Right lobe of liver (tissue), 6 donors: ENCODE data around the gene PRKCB. TPM values are rescaled to one million over a fixed set of nuclear protein-coding genes. Genes with fewer than 3 reads are reported as not detected.

Source experiments
- ATAC-seq, 4 donors: fragments of 200-7000 bp; cut with Tn5 transposase; one replicate each; pipeline ENCODE4 v1.9.1; 2020; ENCODE audit warnings: mild to moderate bottlenecking in 4 of 4, moderate library complexity in 4 of 4
- DNase-seq, 3 donors: peaks; one replicate each; pipeline ENCODE4 v3.0.0-alpha.2; 2020
- H3K27ac ChIP-seq, 3 donors: fragments of 200-600 bp; one replicate each; pipeline ENCODE4 v1.8.0; 2022
- H3K27me3 ChIP-seq, 2 donors: fragments of 200-600 bp; one replicate each; pipeline ENCODE4 v1.8.0; 2022
- H3K36me3 ChIP-seq, 4 donors: fragments of 200-600 bp; sonication (generic) in 1 of 4; one replicate each; pipeline versions ENCODE4 v1.5.1 to v1.8.0; 2017 to 2022; ENCODE audit warnings: control low read depth in 1 of 4
- H3K4me1 ChIP-seq, 4 donors: fragments of 200-600 bp; sonication (generic) in 1 of 4; one replicate each; pipeline versions ENCODE4 v1.5.1 to v1.8.0; 2017 to 2022; ENCODE audit warnings: control low read depth in 1 of 4
- H3K4me3 ChIP-seq, 3 donors: fragments of 200-600 bp; one replicate each; pipeline ENCODE4 v1.8.0; 2022
- H3K9me3 ChIP-seq, 4 donors: fragments of 200-600 bp; sonication (generic) in 1 of 4; one replicate each; pipeline versions ENCODE4 v1.5.1 to v1.8.0; 2017 to 2022; ENCODE audit warnings: control low read depth in 1 of 4
- CTCF ChIP-seq, 4 donors: fragments of 200-600 bp in 3 of 4; fragments of 450-650 bp in 1 of 4; IDR thresholded peaks; one replicate each; pipeline versions ENCODE4 v1.5.1 to v1.8.0; 2016 to 2022; ENCODE audit warnings: antibody characterized with exemption in 4 of 4, mild to moderate bottlenecking in 2 of 4
- POLR2A ChIP-seq: fragments of 450-650 bp; IDR thresholded peaks from one replicate; pipeline ENCODE4 v1.6.1; 2017; ENCODE audit warnings: antibody characterized with exemption, mild to moderate bottlenecking
- WGBS: methylation state at CpG from one replicate; pipeline ENCODE4 v1.1.6; 2018; ENCODE audit warnings: low coverage, low lambda C conversion rate; ENCODE audit not compliant: insufficient coverage; ENCODE audit errors: missing lambda C conversion rate; 5-methylcytosine and 5-hydroxymethylcytosine counted together
- intact Hi-C, 2 donors: fragments of 100-400 bp; cut with DNase I; formaldehyde crosslinking; loops; one replicate each; pipeline versions ENCODE4 v1.11.2 to v1.14.1; 2022
- total RNA-seq, 6 experiments: library from RNA; depleted of rRNA in 2 of 6; stranded (reverse); fragments of >200 nt in 2 of 6; fragmentation: NEBNext Ultra II Directional in 3 of 6; extraction: Animal tissue kit (Norgen Biotek cat#: 25700) in 3 of 6; gene quantifications; one replicate each; pipeline versions ENCODE4 v1.1.0 to v1.2.4, GENCODE V29; 2016 to 2023
- donor health status: DM: no; HTN: yes; CAD: no.
- donor health status: DM: no; HTN: no; CAD: no.
- donor health status: DM: no; HTN: no; CAD: no.
- donor health status: DM: no; HTN: yes; CAD: no.
- donor health status: DM: no; HTN: yes; CAD: no.

Gene PRKCB
- total RNA-seq, 6 experiments from 2014 or later: 1.7 to 8.1 (median 3.5) TPM

- no peaks in the 10 kb centered on the region for H3K9me3 ChIP-seq
- no peak for TF ChIP-seq CTCF (IDR thresholded peaks at IDR 0.05)
These were observed 282.5 kb downstream of the PRKCB start for GRCh38 chr16:24118126-24118821.

GRCh38 chr16:24119807-24120206 lies 284.0 kb downstream of the PRKCB start:
- no peak for TF ChIP-seq CTCF (IDR thresholded peaks at IDR 0.05)
- no peak for TF ChIP-seq POLR2A
- intact Hi-C loops: no loop called here
- ATAC-seq: no peak
- Histone ChIP-seq H3K27ac (no peak overlapping the region), H3K36me3 (no peaks in the 10 kb centered on the region), H3K9me3 (no peaks in the 10 kb centered on the region), H3K27me3 (no peaks in the 10 kb centered on the region), H3K4me3 (no peak overlapping the region), H3K4me1 (no peaks in the 10 kb centered on the region)
- DNase-seq: no peak
- 43% methylated on average over 6 of the region's 6 CpGs for WGBS

More at GRCh38 chr16:24118126-24118821, 282.5 kb downstream of the PRKCB start:
- H3K27me3 ChIP-seq: no peaks in the 10 kb centered on the region
- intact Hi-C loops: no loop called here
- ATAC-seq (no peak), DNase-seq (no peak)
- H3K27ac ChIP-seq: no peak overlapping the region
- H3K4me1 ChIP-seq: no peaks in the 10 kb centered on the region
- WGBS: 28% methylated on average over 6 of the region's 7 CpGs
- no peak overlapping the region for H3K4me3 ChIP-seq
- H3K36me3 ChIP-seq: no peaks in the 10 kb centered on the region

DNA sequence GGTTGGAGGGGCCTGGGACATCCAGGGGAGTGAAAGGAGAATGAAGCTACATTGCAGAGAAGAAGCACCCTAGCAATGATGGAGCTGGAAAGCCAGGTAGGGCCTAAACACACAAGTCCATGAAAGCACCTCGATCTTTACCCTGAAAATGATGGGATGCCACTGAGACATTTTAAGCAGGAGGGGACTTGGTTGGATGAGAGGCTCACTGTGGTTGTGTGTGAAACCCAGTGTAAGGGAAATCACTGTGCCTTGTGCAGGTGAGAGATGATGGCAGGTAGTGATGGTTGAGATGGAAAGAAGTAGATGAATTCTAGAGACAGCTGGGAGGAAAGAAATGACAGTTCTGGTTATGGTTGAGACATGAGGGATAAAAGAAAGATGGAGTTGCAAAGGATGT lies 287.5 kb downstream of the PRKCB start:
- intact Hi-C loops: no loop called here
- H3K27me3 ChIP-seq: no peaks in the 10 kb centered on the region
- DNase-seq (no peak), ATAC-seq (no peak)
- no peaks in the 10 kb centered on the region for H3K4me1 ChIP-seq
- H3K27ac ChIP-seq: no peak overlapping the region
- no peak for TF ChIP-seq CTCF (IDR thresholded peaks at IDR 0.05)
- TF ChIP-seq POLR2A: no peak
- 22% methylated on average over 1 of the region's 1 CpG for WGBS
- no peaks in the 10 kb centered on the region for H3K36me3 ChIP-seq
- H3K4me3 ChIP-seq: no peak overlapping the region
- no peaks in the 10 kb centered on the region for H3K9me3 ChIP-seq

- Histone ChIP-seq H3K9me3 (no peaks in the 10 kb centered on the region), H3K4me1 (no peaks in the 10 kb centered on the region), H3K36me3 (no peaks in the 10 kb centered on the region), H3K27ac (no peak overlapping the region), H3K27me3 (no peaks in the 10 kb centered on the region), H3K4me3 (no peak overlapping the region)
- DNase-seq: no peak
- intact Hi-C loops: no loop called here
- ATAC-seq: no peak
- TF ChIP-seq CTCF (IDR thresholded peaks at IDR 0.05) (no peak), POLR2A (no peak)
- WGBS: 42% methylated on average over 6 of the region's 7 CpGs
These were observed 288.5 kb downstream of the PRKCB start for GRCh38 chr16:24124291-24124690.
